GM18517 (cell line): ENCODE measurements around the gene OTP.

ENCODE experiments used
- ATAC-seq: cut with Tn5 transposase; IDR thresholded peaks from one replicate; pipeline ENCODE4 v1.9.1; 2021; ENCODE audit warnings: mild to moderate bottlenecking, moderate library complexity; ENCODE audit not compliant: unreplicated experiment

The OTP gene

DNA sequence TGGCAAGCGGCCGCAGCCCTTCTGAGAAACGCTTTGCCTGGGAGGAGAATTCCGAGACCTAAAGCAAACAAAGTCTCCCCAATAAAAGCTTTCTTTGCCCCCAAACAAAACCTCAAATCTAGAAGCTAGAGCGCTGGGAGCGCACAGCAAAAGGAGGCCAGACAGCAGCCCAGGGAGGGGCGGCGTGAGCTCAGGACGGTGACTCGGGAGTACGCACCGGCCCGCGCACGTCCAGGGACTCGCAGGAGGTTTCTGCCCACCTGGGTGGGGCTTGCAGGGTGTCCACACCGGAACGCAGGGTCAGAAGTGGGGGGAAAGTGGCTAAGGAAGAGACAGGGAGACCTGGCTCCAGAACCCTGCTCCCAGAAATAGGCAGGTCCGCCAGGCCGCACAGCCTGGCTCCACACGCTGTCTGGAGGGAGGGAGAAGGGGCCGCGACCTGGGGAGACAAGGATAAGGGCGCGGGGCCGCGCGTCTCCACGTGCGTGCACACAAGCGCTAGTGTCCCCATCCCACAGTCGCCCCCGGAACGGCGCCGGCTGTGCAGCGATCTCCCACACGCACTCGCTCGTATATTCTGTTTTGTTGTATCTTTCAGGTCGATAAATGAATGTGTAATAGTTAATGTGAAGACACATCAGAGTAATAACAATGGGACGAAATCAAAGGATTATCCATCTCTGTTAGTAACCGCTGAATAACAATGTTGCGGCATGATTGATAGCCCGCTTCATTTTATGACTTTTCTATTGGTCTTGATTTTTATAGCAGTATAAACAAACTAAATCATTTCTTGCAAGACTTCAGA is 2.3 kb upstream of the OTP start:
- ATAC-seq: no peak

DNA sequence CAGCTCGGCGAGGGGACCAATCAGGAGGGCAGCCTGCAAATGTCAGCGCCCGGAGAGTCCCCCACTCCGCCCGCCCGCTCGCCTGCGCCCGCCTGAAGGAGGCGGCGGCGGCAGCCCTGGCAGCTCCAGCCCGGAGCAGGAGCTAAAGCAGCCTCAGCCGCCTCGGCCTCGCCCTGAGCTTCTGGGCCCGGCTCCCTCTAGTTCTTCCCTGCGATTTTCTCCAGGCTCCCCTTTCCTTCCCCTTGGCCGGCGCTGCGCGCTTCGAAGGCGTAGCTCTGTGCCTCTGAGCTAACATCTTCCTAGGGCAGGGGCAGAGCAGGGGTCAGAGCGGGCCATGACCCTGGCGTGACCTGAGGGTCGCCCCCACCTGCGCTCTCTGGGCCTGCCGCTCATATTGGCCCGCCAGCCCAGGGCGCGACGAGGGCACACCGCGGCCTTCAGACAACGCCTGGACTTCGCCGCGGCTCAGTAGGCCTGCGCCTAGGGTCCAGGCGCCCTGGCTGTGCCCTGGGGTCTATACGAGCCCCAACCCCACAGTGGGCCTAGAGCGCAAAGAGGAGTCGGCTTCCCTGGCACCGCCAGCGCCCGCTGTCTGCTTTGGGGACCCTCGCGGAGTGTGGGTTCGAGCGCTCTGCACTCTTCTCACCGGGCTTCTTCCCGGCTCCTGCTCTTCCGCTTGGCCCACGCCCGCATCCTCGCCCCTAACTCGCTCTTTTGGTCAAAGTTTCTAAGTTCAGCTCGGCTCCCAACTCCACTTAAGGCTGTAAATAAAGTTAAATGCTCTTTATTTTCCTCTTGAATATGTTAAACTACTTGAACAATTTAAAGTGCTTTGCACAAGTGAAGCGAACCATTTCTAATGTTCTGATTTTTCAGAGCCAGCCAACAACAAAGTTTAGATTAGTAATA is 504 bp upstream of the OTP start:
- ATAC-seq: no peak

DNA sequence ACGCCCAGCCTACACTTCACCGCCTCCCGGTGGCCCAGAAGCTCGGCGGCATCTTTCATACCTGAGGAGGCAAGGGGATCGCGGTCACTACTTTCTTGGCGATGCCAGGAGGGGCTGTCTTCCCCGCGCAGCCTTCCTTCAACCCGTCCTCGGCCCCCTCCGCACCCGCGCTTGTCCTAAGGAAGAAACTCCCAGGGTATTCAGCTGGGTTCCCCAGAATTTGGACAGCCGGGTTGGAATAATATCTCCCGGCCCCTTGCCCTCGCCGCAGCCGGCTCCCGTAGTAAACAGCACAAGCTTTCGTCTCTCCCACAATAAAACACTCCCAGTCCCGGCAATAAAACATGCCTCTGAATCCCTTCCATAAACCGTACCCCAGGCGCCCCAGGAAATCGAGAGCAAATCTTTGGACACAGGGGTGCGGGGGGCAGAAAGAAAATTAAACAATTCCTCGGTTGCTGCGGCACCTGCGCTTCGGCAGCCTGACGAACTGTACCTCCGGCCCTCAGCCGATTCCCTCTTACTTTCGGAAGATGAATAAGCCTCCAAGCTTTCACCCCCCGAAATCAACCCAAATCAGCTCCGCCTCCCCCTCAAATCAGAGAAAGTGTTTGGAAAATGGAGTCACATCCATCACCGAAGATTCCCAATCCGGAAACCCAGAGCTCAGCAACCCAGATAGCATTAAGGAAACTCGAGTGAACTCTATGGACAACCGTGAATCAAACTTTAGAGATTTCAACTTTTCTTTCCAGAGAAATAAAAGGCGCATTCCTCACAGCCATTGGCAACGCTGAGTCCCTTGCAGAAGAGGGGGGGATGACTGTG is 1.1 kb downstream of the OTP start:
- no peak for ATAC-seq

DNA sequence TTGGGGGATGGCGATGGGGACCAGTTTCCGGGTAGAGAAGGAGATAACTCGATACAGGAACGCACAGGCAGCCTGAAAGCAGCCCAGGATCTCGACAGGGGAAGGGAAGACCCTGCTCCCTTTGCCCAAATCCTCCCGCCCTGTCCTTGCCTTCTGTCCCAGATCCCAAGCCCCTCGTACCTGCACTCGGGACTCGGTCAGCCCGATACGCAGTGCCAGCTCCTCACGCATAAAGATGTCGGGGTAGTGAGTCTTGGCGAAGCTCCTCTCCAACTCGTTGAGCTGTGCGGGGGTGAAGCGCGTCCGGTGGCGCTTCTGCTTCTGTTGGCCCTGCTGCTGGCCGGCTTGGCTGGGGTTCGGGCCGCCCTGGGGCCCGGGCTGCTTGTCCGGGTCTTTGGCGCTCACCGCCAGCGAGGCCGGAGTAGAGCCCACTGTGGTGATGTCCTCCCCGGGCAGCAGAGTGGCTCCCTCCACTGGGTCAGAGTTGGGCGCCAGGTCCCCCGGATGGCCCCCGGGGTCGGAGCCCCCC is 1.8 kb downstream of the OTP start:
- no peak for ATAC-seq

DNA sequence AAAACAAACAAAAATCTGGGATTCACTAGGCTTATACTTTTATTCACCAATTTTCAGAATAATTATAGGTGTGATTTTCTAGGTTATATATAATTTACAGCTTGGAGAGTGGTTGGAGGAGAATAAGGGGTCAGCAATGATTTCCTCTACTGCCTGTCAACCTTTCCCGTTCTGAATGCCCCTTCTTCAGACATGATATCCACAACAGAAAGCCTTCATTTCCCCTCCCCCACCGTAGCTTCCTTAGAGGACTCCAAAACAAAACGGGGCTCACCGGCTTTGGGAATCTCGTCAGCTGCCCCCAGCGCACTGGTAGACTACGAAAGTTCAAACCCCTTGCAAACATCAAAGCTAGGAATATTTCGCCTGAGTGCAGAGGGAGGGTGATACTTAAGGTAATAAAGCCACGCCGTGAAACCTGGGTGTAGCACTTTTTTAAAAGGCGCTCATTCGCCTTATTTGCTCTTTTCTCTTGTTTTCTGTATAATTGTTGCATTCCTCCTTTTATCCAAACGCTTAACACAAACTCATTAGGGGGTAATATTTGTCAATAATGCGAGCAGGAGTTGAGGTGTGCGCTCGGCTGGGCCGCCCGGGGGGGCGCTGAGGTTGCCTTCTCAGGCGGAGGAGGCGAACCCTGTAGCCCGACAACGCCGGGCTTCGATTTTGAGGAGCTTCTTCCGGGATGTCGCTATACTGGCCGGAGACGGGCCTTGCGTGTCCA is 2.4 kb downstream of the OTP start:
- no peak for ATAC-seq

DNA sequence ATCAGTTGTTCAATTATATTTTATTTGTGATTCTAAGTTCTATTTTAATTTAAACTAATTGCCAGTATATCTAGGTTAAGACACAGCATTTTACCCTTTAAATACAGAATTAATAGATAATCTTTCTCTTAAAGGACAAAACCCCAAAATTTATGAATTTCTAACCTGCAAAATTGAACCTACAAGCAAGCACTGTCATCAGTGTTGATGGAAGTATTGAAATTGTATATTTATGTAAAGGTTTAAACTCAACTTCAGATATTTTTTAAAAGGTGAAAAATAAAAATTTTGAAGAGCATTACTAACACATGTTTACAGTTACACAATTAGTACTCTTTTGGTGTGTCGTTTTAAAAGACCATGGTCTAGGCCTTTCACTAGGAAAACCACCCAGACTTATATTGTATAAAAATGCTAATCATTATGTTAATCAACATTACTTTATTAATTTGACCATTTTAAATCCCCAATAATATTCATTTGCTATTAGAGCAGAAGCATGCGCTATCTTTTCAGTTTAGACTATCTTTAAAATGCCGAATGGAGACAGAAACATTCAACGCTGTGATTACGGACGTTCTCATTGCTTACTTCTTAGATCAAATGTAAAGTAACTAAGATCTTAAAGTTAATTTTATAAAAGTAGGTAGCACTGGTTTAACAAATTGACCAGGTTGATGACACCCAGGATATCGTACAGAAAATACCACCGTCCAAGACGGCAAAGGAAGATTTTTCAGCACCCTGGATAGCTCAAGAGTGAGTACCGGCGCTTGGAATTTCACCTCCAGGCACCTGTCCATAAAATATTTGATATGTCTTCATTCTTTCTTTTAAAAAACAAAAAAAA is 3.2 kb downstream of the OTP start:
- ATAC-seq: no peak

DNA sequence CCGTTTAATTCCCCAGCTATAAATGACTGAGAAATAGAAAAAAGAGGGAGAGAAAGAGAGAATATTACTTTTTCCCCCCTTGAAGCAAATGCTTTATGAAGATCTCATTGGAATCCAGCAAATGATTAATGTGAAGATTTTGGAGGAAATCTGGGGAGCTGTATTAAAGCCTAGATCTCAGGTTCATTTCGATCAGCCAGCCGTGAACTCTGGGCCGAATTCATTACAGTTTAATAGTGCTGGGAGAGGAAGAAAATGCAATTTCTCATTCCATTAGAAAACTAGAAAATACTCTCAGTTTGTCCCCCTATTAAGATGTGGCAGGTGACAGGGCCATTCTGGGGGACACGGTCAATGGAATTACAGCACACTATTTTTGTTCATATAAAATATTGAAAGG is 4.8 kb downstream of the OTP start:
- ATAC-seq: no peak

DNA sequence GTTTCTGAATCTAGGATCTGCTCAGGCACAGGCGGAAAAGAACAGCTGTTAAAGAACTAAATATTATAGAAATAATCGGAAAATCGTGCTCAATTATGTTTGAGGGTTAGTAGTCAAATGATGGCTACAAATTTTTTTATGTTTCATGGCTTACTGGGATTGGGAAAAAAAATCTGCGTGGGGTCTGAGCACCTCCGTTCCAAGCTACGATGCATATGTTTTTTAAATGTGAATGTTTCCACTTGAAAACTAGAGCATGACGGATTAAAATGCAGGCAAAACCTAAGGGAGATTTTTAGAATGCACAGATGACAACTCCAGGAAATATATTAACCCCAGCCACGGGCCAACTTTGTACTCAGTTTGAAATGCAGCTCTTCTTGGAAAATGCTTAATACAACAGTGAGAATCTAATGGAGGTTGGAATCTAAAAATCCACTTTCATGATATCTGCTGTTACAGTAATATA is 5.3 kb downstream of the OTP start:
- ATAC-seq: no peak

DNA sequence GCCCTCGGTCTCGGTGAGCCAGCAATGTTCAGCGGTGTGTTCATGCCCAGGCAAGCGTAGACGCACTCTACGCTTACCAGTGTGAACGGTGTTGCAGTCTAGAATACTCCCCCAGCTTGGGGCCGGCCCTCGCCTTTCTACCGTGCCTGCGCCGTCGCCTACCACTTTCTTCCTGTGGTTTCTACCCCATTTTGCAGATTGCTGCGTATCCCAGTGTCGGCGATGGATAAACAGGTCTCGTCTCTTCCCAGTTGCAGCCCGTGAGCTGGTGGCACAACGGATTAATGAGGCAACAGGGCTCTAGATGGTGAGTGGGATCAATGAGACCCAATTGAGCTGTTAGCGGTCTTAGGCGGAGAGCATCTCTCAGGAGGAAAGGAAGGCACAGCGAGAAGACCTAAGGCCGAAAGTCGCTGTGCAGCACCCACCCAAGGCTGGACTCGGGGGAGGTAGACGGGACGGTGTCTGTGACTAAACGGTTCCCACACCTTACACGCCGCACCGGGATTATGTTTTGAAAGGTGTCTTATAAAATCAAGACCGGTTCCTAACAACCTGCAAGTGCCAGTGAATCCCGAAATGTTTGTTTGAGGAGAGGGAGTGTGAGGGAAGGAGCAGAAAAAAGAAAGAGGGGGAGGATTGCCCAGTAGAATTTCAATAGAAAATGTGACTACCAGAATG is 5.8 kb downstream of the OTP start:
- ATAC-seq: no peak

DNA sequence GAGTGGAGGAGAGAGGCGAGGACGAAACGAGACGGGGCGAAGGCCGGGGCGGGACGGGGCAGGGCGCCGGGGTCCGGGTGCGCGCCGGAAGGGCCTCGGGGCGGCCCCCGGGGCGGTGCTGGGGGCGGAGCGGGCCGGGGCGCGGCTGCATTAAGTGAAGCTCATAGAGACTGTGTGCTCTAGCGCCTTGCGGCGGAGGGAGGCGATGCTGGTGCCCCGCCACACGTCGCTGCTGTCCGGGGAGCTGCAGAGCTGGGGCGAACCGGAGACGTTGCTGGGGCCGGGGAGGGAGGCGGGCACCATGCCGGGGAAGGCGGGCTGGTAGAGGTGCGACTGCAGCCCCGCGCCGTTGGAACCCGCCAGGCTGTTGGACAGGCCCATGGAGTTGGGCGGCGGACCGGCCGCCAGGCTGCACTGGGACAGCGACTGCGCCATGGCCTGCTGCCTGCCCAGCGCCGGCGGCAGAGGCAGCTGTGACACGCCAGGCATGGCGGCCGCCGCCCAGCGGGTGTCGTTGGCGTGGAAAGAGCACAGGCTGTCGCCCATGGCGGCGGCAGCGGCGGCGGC is 8.3 kb downstream of the OTP start:
- ATAC-seq: peak; percentile 89

DNA sequence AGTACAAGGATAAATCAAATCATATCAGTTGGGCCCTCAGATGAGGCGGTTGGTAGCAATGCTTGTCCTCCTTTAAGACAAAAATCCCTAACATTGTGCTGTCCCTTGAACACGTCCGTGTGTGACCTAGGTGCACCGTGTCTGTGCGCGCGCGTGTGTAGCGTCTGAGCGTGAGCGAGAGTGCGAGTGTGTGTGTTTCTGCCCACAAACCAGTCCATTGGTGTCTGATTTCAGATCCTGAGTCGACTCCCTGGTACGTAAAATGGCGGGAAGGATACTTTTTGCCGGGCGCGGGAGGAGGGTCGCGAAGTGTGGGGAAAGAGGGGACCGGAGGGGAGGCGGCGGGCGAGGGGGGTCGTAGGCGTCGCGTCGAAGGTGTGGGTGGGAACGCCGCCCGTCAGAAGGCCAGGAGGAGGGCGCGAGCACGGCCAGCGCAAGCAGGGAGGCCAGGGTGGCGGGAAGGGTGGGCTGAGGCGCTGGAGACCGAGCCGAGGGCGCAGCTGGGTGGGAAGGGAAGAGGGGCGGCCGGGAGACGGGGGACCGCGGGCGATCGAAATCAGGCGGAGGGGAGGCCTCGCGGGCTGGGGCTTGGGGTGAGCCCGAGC is 8.9 kb downstream of the OTP start:
- ATAC-seq: no peak

DNA sequence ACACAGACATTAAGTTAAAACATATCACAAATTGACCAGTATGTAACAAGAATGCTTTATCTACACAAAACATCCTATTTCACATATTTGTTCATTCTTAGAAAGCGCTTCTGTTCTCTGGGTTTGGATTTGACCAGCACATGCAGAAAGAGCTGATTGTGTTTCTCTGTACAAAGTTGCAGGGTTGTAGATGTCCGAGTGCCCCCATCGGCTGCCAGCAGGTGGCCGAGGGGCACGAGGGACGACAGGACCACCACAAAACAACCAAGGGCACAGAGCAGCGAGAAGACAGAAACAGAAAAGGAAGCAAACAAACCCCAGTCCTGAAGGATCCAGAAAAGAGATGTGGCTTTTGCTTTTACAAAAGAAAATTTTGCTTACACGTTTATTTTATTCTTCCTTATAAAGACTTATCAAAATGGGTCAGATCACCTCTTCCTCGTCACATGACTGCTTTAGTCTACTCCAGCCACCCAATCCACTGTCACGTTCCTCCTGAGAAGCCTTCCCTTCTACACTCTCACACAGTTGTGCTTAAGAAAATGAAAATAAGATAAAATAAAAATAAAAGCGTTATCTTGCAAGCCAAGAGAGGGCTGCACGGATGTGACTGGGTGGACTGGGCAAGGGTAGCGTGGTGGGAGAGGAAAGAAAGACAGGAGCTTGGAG is 9.5 kb downstream of the OTP start:
- ATAC-seq: no peak

DNA sequence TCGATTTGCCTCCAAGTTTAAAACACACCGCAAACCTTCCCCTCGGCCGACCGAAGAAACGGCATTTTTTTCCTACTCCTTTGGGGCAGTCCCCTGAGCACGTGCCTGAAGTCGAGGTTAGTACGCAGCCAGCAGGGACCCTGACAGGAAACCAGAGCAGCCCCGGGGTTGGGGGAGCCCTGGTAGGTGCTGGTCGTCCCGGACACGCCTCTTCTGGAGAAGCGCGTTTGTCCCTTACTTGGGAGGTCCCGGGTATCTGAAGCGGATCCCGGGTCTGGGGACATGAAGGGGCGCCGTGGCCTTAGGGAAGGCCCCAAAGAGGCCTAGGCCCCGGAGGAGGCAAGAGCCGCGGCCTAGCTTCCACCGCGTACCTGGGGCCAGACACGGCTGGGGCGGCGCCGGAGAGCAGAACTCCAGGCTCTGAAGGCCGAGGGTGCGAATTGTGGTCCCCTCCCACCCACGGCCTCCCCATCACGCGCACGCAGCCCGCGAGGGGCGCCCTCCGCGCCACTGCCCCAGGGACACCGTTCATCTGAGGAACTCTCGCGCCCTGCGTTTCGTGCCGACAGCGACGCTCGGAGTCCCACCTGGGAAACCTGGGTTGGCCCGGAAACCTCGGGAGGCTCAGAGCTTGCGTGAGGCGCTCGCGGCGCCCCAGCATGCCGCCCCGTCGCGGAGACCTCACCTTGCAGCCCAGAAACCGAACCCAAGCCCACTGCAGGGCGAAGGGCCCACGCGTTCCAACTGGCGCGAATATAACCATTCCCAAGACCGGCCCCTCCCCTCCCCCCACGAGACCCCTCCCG is 10.4 kb downstream of the OTP start:
- ATAC-seq: no peak

DNA sequence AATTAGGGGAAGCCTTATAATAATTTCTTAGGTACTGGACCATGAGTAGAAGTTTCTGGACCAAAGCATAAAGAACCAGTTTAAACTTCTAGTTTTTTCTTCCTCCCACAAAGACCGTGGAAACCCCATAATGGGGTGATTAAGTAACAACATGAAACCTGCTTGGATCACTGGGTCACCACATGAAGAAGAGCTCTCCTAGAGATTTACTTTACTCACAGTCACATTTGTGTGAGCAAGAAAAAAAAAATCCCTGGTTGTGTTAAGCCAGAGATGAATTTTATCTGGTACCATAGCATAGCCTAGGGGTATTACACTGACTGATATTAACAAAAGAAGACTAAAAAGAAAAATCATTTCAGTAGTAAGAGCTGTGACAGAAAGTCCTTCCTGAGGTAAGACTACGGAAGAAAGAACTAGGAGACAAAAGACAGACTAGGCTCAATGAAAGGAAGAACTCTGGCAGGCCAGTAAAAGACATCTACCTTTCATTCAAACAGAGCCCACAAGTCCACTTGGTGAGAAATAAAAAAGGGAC is 15.2 kb downstream of the OTP start:
- ATAC-seq: no peak

DNA sequence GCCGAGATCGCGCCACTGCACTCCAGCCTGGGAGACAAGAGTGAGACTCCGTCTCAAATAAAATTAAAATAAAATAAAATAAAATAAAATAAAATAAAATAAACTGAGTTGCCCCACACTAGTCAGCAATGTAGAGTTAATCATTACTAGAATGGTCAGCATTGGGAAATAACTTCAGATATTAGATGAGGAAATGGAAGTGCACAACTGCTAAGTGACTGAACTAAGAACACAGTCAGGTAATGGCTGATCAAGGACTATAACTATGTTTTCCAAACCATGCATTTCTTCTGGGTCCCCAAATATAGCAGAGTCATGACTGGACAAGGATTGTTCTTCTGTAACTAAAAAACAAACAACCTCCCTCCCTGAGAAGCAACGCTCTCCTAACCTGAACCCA is 17.1 kb downstream of the OTP start:
- ATAC-seq: no peak

DNA sequence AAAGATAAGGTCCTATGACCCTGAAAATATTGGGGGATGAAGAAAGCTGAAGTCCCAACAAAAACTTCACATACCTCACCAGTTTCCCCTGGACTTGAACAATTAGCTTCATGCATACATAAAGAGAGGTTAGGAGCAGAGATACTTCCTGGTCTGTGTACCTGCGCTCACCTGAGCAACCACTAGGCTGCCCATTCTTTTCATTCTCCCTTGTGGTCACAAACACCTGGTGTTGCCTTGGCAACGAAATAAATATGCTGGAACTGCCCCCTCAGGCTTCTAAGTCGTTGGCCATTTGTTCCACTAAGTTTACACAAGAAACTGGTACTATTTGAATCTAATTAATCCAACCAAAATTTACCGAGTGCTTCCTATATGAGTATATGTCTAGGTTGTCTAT is 18.1 kb downstream of the OTP start:
- no peak for ATAC-seq
